GOT3 (cell line): ENCODE data around the gene AHRR.
A peak's percentile ranks its signal among the peaks of the same experiment; 100 is the strongest.
"Not testable (repeated sequence)": the region's sequence is repeated elsewhere in the genome, so short reads cannot be mapped to it uniquely, and the experiment has no call there.

Experiments used
- DNase-seq: peaks from one replicate; lab custom pipeline; 2025; ENCODE audit warnings: mixed read lengths; lab: John Stamatoyannopoulos, UW

Gene AHRR

DNA sequence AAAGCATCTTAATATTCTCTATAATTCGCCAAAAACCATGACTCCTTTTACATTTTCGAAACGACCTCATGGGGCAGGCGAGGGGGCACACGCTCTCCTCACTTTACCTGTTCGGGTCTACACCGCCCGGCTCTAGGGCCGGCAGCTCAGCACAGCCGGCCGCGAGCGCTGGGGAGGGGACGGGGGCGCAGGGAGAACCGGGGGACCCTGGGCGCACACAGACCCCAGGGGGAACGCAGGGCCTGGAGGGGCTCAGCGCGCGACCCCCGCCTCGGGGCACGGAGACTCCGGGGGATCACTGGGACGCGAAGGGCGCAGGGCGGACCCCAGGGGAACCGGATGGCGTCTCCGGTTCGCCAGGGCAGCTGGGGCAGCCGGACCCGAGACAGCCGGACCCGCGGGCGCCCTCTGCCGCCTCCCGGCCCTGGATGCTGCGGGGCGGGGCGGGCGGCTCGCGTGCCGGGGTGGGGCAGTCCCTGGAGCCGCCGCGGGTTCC is at the start of gene AHRR:
TSS of gene AHRR (plus strand) at position 485 of the 496 bp plus-strand sequence. CDS start 22,189 bp downstream, outside the sequence.
- DNase-seq: peak; percentile 51

DNA sequence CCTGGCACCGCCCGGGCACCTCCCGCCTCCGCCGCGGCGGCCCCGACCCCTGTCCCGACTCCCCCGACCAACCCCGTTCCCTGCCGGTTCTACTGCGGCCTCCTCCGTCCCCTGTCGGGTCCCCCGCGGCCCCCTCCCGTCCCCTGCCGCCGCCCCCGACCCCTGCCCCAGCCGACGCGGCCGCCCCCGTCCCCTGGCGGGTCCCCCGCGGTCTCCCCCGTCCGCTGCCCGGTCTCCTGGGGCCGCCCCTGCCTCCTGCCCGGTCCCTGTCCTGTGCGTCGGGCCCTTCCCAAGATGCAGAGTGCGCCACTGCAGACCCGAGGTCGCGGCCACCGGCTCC is 49.7 kb upstream of the AHRR start:
- DNase-seq: not testable (repeated sequence)

- not testable (repeated sequence) for DNase-seq
These were observed 48.4 kb upstream of the AHRR start for GRCh38 chr5:273091-273490.

- not testable (repeated sequence) for DNase-seq
These were observed 48.0 kb upstream of the AHRR start for GRCh38 chr5:273491-273890.

DNA sequence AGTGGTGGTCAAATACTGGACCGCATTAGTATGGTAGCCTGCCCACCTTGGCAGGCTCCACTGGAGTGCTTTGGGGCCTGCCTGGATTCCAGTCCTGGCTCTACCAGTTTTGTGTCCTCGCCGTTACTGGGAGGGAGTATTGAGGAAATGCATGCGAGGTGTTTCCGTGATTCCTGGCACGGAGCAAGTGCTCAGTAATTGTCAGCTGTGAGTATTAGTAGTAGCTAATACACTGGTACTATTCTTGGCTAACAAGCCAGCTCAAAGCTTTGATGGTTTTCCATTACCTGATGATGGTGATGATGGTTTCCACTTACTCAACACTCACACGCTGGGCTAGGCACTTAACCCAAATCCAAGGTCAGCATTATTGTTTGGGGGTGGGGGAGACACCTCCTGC is 47.2 kb upstream of the AHRR start:
- not testable (repeated sequence) for DNase-seq

DNA sequence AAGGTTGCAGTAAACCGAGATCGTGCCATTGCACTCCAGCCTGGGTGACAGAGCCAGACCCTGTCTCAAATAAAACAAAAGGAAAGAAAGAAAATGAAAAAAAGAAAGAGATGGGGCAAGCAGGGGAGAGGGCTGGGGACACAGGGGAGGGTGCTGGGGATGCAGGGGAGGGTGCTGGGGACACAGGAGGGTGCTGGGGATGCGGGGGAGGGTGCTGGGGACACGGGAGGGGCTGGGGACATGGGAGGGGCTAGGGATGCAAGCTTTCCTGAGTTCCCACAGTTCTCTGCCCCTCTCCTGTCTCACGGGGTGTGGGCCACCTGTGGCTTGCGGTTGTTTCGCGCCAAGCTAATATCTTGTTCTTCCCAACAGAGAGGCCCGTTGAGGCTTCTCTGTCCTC is 42.9 kb upstream of the AHRR start:
- DNase-seq: no peak

- DNase-seq: not testable (repeated sequence)
These were observed 42.4 kb upstream of the AHRR start for GRCh38 chr5:279051-279665.

GRCh38 chr5:285991-286557 is 35.4 kb upstream of the AHRR start:
- no peak for DNase-seq

- not testable (repeated sequence) for DNase-seq
These were observed 31.3 kb upstream of the AHRR start for GRCh38 chr5:290200-290599.

GRCh38 chr5:291345-291744 is 30.2 kb upstream of the AHRR start:
- not testable (repeated sequence) for DNase-seq

- DNase-seq: not testable (repeated sequence)
These were observed 26.7 kb upstream of the AHRR start for GRCh38 chr5:294788-295187.

- not testable (repeated sequence) for DNase-seq
These were observed 25.3 kb upstream of the AHRR start for GRCh38 chr5:296207-296606.

- not testable (repeated sequence) for DNase-seq
These were observed 24.6 kb upstream of the AHRR start for GRCh38 chr5:296954-297353.

- not testable (repeated sequence) for DNase-seq
These were observed 24.1 kb upstream of the AHRR start for GRCh38 chr5:297448-297847.

DNA sequence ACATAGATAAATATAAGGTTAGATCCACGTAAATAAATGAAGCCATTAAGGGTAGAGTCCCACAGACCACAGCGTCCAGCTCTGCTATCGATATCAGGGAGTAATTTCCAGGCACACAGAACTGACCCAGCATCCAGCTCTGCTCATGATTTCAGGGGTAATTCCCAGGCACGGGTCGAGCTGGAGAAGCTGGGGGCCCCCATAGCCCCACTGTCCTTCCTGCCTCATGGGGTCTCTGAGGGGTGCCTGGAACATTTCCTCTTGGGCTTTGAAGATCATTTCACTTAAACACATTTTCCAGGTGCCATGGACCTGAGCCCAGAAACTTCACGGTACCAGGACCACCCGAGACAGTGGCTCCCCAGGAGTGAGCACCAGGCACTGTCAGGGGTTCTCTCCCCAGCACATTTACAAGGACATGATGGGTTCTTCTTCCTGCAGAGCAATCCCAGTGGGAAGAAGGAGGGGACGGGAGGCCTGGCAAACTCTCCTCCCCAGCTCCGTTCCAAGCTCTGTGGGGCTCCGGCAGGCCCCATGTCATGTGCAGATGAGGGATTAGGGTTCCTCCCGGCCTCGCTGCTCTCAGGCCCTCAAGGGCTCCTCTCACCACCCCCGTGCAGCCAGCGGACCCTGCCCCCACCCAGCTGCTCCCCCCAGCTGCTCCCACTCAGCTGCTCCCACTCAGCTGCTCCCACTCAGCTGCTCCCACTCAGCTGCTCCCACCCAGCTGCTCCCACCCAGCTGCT is 23.4 kb upstream of the AHRR start:
- not testable (repeated sequence) for DNase-seq

- DNase-seq: no peak
These were observed 22.8 kb upstream of the AHRR start for GRCh38 chr5:298737-299125.

- DNase-seq: not testable (repeated sequence)
These were observed 21.6 kb upstream of the AHRR start for GRCh38 chr5:299921-300320.

DNA sequence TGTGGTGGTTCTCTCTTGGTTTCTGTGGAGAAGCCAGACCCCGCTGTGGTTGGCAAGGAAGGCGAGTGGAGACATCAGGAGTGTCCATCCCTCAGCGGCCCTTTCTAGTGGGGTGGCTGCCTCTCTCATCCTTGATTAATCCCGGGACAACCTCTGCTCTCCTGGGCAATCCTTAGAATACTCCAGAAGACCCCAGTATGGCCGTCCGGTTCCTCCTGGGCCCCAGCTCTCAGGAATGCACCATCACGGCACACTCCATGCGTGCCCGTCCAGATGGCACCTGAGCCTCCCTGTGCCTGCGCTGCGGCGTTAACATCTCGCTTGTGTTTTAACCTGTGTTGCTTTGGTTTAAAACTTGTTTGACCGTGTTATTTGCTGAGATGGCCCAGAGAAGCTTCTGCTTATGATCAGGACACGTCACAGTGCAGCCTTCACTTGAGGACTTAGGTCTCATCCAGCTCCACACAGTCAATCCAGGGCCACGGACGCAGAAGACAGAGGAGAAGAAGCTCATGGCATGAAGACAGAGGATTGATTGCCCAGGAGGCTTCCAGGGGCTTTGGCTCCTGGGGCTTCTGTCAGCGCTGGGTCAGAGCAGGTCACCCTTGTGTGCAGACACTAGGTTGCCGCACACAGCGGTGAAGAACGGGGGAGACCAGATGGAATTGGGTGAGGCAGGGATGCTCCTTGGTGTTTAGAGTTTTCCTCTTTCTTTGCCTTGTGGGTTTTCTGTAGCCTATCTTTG is 20.7 kb upstream of the AHRR start:
- not testable (repeated sequence) for DNase-seq

GRCh38 chr5:302416-302815 is 19.1 kb upstream of the AHRR start:
- not testable (repeated sequence) for DNase-seq

GRCh38 chr5:302966-303365 is 18.5 kb upstream of the AHRR start:
- no peak for DNase-seq

DNA sequence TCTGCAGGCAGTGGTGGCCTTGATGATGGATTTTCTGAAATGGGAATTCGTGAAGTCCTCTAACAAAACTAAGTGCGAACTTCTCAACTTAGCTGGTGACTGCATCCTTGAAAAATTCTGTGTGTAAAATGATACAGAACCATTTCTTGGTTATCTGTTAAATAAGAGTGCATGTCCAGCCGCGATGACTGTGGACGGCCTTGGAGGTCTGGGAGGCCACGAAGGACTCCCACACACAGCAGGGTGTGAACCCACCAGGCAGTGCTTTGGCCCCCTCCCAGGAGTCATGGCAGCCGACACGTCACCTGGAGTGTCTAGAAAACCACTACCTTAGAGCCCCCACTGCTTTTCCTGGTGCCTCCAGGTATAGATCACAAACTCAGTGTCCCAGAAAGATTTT is 17.8 kb upstream of the AHRR start:
- not testable (repeated sequence) for DNase-seq

- no peak for DNase-seq
These were observed 16.5 kb upstream of the AHRR start for GRCh38 chr5:305050-305449.
